ENCODE results near the gene TLN1. TPM values are rescaled to one million over a fixed set of nuclear protein-coding genes. Genes with fewer than 3 reads are reported as not detected.

The TLN1 gene
- total RNA-seq (2021; fragmentation: NEBNext Ultra II Directional; extraction: Animal tissue kit (Norgen Biotek cat#: 25700)) (87.9 and 90.1 TPM in 2 replicates), polyA plus RNA-seq (2011; rRNA removed) (28.1 and 42.4 TPM in 2 replicates), polyA minus RNA-seq (2011; rRNA and poly(A)+ RNA removed) (155 and 174 TPM in 2 replicates)
- polyA plus RNA-seq (2011; cell fraction: cytosol; rRNA removed), result 33.0 TPM
- polyA plus RNA-seq (2011; cell fraction: nucleus; rRNA removed), result 67.3 TPM
- polyA plus RNA-seq (2012, experiment 1 of 2), result 50.9 to 99.1 TPM (median 96.6 TPM) in 4 replicates
- polyA plus RNA-seq (2012, experiment 2 of 2), result 50.7 TPM
- polyA plus RNA-seq (2013, experiment 1 of 2), result 22.9 TPM
- 19.0 TPM for polyA plus RNA-seq (2013, experiment 2 of 2)
- 128 TPM for polyA minus RNA-seq (2011; cell fraction: cytosol; rRNA and poly(A)+ RNA removed)
- polyA minus RNA-seq (2011; cell fraction: nucleus; rRNA and poly(A)+ RNA removed), result 53.8 TPM
- long read RNA-seq, experiment 1, partial matches to known transcripts, result 51 of 60 reads
- long read RNA-seq, experiment 1, other reads (novel, unspliced or antisense), result 9 of 60 reads
- long read RNA-seq, experiment 2, partial matches to known transcripts, result 1 of 1 reads
- long read RNA-seq, experiment 2, other reads (novel, unspliced or antisense), result 0 of 1 reads

GRCh38 chr9:35732185-35732799 lies at the start of gene TLN1, which contains the start of gene CREB3:
Gene TLN1, minus strand, starts transcription at chr9:35732195. Its CDS starts 6,501 bp downstream, at chr9:35725694.
Gene CREB3, plus strand, starts transcription at chr9:35732666. Its CDS starts 107 bp downstream, at chr9:35732773.
- H3K4ac ChIP-seq (replicated peaks; ENCODE audit: insufficient read length, low read depth, low read length), result peak within 1 kb of the TSS; percentile 12
- ChIA-PET POLR2A (ENCODE audit: partially characterized antibody) (interaction anchor here (0.5 to 11.1 kb wide), 28 partner anchors 9 to 1077 kb away, joined by 3 to 158 read pairs (median 4); partner anchors contain the start of genes ARHGEF39, CCDC107, GBA2 and HINT2), CTCF (ENCODE audit: partially characterized antibody) (interaction anchor here (0.8 to 16.0 kb wide), 21 partner anchors 9 to 291 kb away, joined by 3 to 198 read pairs (median 4); partner anchors contain the start of genes ARHGEF39, CCDC107, GBA2 and MSMP)
- H3K9me3 ChIP-seq (ENCODE audit: insufficient read depth in 2 of 2, low read depth in 1 of 2, low read length in 1 of 2), result no peaks in the 10 kb centered on the region
- no peak within 1 kb of the TSS for H3K14ac ChIP-seq (ENCODE audit: insufficient read length)
- H4K91ac ChIP-seq (replicated peaks; ENCODE audit: insufficient read length, low read length), result no peak within 1 kb of the TSS
- no peak within 1 kb of the TSS for H2BK12ac ChIP-seq (ENCODE audit: low read depth, low read length)
- peaks cover 21 to 42% (median 26%) of the 10 kb centered on the region in 4 experiments for H3K4me1 ChIP-seq (replicated peaks in 1 of 4; ENCODE audit: control insufficient read depth in 3 of 4, insufficient read depth in 4 of 4, low read length in 3 of 4)
- H3K36me3 ChIP-seq (ENCODE audit: control insufficient read depth in 2 of 4, insufficient read depth in 4 of 4, low read length in 3 of 4), result peaks cover 4 to 23% (median 14%) of the 10 kb centered on the region in 4 experiments
- no peak within 1 kb of the TSS for H2AK5ac ChIP-seq (ENCODE audit: low read depth, low read length)
- H2BK120ac ChIP-seq (replicated peaks; ENCODE audit: low read depth, low read length), result no peak within 1 kb of the TSS
- WGBS, 2 experiments (ENCODE audit: extremely low coverage in 1 of 2, insufficient coverage in 1 of 2, insufficient read length in 1 of 2, insufficient replicate concordance in 2 of 2, low coverage in 1 of 2, low lambda C conversion rate in 2 of 2, missing lambda C conversion rate in 1 of 2), result 0% methylated on average over 31 of the region's 49 CpGs; no CpG with 5 or more reads in 1 of the 2 experiments
- peaks cover 15% of the 10 kb centered on the region; the same call in 1 of the 2 replicates for H3K23me2 ChIP-seq (ENCODE audit: low read depth, low read length)
- H4K8ac ChIP-seq (ENCODE audit: extremely low read depth, insufficient read depth, low read length), result peak within 1 kb of the TSS; percentile 82
- H3K4me3 ChIP-seq (ENCODE audit: extremely low read depth in 1 of 4, insufficient read depth in 2 of 4, low read depth in 3 of 4, low read length in 4 of 4), result peak within 1 kb of the TSS; percentile 79 to 96 (median 90)
- H3K56ac ChIP-seq (replicated peaks; ENCODE audit: insufficient read length, low read depth, low read length), result peak within 1 kb of the TSS; percentile 71
- no peak within 1 kb of the TSS for H3K23ac ChIP-seq (ENCODE audit: insufficient read length)
- H2BK5ac ChIP-seq (ENCODE audit: low read depth, low read length), result peak within 1 kb of the TSS; percentile 67; the same call in 1 of the 2 replicates
- H3K79me2 ChIP-seq (ENCODE audit: control insufficient read depth in 1 of 2, insufficient read depth in 2 of 2, low read length in 2 of 2), result peaks cover 2 to 47% of the 10 kb centered on the region in 2 experiments
- H3K27ac ChIP-seq (ENCODE audit: low read depth, low read length), result peak within 1 kb of the TSS; percentile 55
- peak within 1 kb of the TSS; percentile 60 for H2AFZ ChIP-seq (ENCODE audit: low read length)
- peak within 1 kb of the TSS; percentile 28; the same call in 1 of the 2 replicates for H3K18ac ChIP-seq (ENCODE audit: extremely low read depth, low read length)
- peak within 1 kb of the TSS; percentile 23 for H4K5ac ChIP-seq (ENCODE audit: insufficient read length, low read depth, low read length)
- FAIRE-seq (no peak), DNase-seq (ENCODE audit: low read depth in 1 of 2, low spot score in 2 of 2) (peak; percentile 90 to 94)
- peak within 1 kb of the TSS; percentile 59 to 85 (median 68) for H3K9ac ChIP-seq (replicated peaks in 1 of 4; ENCODE audit: extremely low read depth in 1 of 4, low read depth in 3 of 4, low read length in 3 of 4)
- no peak within 1 kb of the TSS for H2BK20ac ChIP-seq (ENCODE audit: low read length)
- H3K79me1 ChIP-seq (ENCODE audit: low read depth, low read length), result peaks cover 13% of the 10 kb centered on the region
- no peaks in the 10 kb centered on the region for H3K27me3 ChIP-seq (replicated peaks in 1 of 4; ENCODE audit: control insufficient read depth in 3 of 4, extremely low read depth in 1 of 4, insufficient read depth in 3 of 4, low read length in 3 of 4)
- peaks cover 2 to 9% of the 10 kb centered on the region in 2 experiments for H4K20me1 ChIP-seq (replicated peaks in 1 of 2; ENCODE audit: control insufficient read depth in 1 of 2, insufficient read depth in 2 of 2, low read length in 2 of 2)
- H3K4me2 ChIP-seq (ENCODE audit: insufficient read depth in 1 of 2, low read depth in 2 of 2, low read length in 2 of 2), result peak within 1 kb of the TSS; percentile 92 to 94
- no peak within 1 kb of the TSS; the same call in 1 of the 2 replicates for H2BK15ac ChIP-seq (ENCODE audit: low read length)
- TF ChIP-seq SRF (IDR thresholded peaks at IDR 0.05; ENCODE audit: low read depth, low read length), result peak; percentile 11; the same call in 1 of the 2 replicates
- 0 out of 4 replicates have a peak, but pooled peaks of 1 of the 2 experiments have one; percentile 16 for TF ChIP-seq HDAC2 (IDR thresholded peaks at IDR 0.05; ENCODE audit: borderline replicate concordance in 1 of 2, low read depth in 2 of 2, low read length in 2 of 2)
- peak; percentile 87 for TF ChIP-seq GABPA (IDR thresholded peaks at IDR 0.05; ENCODE audit: borderline replicate concordance, insufficient read depth, low read length)
- TF ChIP-seq BACH1 (IDR thresholded peaks at IDR 0.05; ENCODE audit: low read length), result peak; percentile 28; the same call in 1 of the 2 replicates
- no peak for TF ChIP-seq BCL11A (IDR thresholded peaks at IDR 0.05; ENCODE audit: low read depth in 2 of 2, low read length in 2 of 2)
- no peak for TF ChIP-seq ATF2 (IDR thresholded peaks at IDR 0.05; ENCODE audit: low read length)
- peak; percentile 84; the same call in 1 of the 2 replicates for TF ChIP-seq SP4 (IDR thresholded peaks at IDR 0.05; ENCODE audit: low read length)
